Vagina (tissue), 2 donors: ENCODE measurements around the gene TEKT3.

ENCODE experiments used
- POLR2A ChIP-seq, 2 donors: fragments of 450-650 bp; IDR thresholded peaks; one replicate each; pipeline ENCODE4 v1.6.1; 2017; ENCODE audit warnings: antibody characterized with exemption in 2 of 2, mild to moderate bottlenecking in 2 of 2, moderate library complexity in 2 of 2
- TF ChIP-seq, protein P1 (sequence below), 3 experiments: fragments of 450-650 bp in 2 of 3; fragments of 200-600 bp in 1 of 3; sonication (generic) in 1 of 3; IDR thresholded peaks; one replicate each; pipeline ENCODE4 v1.5.1; 2017 to 2019; ENCODE audit warnings: antibody characterized with exemption in 3 of 3, mild to moderate bottlenecking in 2 of 3, moderate library complexity in 2 of 3

DNA sequence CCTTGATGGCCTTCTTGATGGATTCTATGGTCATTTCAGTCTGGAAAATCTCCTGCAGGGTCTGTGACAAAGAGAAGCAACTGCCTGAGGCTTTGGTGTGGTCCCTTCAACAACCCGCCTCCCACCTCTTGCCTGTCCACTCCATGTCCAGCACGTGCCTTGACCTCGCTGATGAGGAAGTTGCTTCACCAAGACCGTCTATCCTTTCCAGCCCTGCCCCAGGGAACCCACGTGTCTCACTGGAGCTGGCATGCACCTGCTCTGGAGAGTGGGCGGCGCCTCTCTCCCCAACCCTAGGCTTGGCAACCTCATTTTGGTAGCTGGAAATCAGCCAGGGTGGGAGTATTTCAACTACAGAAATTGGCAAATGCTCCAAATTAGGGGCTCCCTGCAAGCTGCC, 32.6 kb downstream of the TEKT3 start:
- no peak for TF ChIP-seq POLR2A (IDR thresholded peaks at IDR 0.05)
- TF ChIP-seq, protein P1, sequence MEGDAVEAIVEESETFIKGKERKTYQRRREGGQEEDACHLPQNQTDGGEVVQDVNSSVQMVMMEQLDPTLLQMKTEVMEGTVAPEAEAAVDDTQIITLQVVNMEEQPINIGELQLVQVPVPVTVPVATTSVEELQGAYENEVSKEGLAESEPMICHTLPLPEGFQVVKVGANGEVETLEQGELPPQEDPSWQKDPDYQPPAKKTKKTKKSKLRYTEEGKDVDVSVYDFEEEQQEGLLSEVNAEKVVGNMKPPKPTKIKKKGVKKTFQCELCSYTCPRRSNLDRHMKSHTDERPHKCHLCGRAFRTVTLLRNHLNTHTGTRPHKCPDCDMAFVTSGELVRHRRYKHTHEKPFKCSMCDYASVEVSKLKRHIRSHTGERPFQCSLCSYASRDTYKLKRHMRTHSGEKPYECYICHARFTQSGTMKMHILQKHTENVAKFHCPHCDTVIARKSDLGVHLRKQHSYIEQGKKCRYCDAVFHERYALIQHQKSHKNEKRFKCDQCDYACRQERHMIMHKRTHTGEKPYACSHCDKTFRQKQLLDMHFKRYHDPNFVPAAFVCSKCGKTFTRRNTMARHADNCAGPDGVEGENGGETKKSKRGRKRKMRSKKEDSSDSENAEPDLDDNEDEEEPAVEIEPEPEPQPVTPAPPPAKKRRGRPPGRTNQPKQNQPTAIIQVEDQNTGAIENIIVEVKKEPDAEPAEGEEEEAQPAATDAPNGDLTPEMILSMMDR (IDR thresholded peaks at IDR 0.05) = no peak
